A549 treated with Hydrocortisone at 1 μM for 4 hours (cell line): ENCODE results near the gene FAM20C. TPM values are rescaled to one million over a fixed set of nuclear protein-coding genes. Genes with fewer than 3 reads are reported as not detected.

Source experiments
- total RNA-seq: library from RNA; stranded (reverse); fragments of 200-300 nt; extraction: Qiagen RNA extraction; gene quantifications from 5 replicates; pipeline ENCODE4 v1.2.3, GENCODE V29; 2022

The FAM20C gene
- 40.3 to 48.7 TPM (median 44.0 TPM) in 5 replicates for total RNA-seq

DNA sequence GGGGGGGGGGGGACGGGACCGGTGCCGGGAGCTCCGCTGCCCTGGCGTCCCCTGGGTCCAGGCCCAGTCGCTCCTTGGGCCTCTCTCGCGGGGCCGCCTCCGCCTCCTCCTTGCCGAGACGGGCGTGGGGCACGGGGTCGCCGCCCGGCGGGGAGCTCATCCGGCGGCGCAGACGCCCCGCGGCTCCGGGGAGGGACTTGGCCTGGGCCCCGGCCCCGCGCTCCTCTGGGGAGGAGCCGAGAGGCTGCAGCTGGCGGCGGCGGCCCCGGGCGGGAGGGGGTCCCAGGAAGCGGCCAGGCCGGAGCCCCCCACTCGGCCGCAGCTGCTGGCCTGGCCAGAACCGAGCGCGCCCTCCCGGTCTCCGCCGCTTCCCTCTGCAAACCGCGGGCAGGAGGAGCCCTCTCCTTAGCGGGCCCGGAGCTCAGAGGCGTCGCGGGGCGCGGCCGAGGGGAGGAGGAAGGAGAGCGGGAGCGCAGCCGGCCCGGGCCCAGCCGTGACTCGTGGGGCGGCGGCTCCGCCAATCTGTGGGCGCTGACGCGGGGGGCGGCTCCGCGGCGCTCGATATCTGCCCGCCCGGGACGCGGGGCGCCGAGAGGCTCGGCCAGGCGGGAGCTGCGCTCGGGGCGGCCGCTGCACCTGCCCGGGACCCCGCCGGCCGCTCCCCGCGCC, at the start of gene FAM20C:
FAM20C (plus strand) TSS at position 591 of the 669 bp plus-strand sequence. CDS start 629 bp downstream, outside the sequence.

DNA sequence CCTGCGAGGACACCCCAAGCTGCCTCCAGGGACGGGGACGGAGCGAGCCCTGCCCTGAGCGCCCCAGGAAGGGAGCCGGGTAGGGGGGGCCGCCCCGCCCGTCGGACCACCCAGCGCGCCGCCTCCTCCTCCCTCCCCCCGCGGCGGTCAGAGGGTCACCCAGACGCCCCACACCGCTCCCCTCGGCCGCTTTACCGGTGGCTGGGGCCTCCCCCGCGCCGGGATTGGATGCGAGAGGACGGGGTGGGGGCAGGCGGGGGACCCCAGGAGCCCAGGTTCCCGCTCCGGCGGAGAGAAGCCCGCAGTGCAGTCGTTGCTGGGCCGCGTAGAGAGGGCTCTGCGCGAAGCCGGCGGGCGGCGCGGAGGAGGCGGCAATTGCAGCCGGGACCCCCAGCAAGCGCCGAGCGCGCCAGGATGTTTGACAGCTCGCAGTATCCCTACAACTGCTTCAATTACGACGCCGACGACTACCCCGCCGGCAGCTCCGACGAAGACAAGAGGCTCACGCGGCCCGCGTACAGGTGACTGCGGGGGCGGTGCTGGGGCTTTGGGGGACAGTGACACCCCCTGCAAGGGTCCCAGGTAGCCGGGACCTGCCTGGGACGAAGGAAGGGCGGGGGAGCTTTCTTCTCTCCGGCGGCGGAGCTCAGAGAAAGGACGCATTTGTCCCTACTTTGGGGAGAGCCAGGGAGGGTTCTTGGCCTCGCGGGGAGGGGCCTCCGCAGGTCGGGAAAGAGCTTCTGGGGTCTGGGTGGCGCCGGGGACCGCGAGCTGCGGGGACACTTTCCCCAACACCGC, 97.6 kb downstream of the FAM20C start, which contains the start of gene FOXL3:
FOXL3 (plus strand) TSS at position 415 of the 798 bp plus-strand sequence; CDS start at position 415, 0 bp downstream.

Other genes with a start within 250 kb of the FAM20C start
- not detected in 5 replicates for gene FOXL3, start 97.6 kb downstream of the FAM20C start, total RNA-seq